ENCODE results near the gene UBE2E2. TPM values are rescaled to one million over a fixed set of nuclear protein-coding genes. Genes with fewer than 3 reads are reported as not detected.

UBE2E2 gene
- total RNA-seq, 1 donor from 2014 or later: 32.5 TPM

DNA sequence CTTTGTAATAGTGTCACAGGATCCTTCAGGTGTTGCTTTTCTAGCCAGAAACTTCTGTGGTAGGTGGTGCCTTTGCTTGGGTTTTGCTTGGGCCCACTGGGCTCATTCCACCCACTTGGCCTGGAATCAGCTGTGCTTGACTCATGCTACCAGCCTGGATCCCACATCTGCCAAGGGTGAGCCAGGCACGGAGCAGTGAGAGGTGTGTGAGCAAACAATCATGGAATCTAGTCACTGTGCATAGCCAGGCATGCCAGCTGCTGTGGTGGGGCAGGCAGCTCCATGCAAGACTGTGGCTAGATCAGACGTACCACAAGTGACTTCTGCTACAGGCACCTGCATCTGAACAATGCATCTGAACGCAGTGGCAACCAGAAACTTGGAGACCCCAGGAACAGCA is 275.9 kb downstream of the UBE2E2 start:
- TF ChIP-seq, protein P1, sequence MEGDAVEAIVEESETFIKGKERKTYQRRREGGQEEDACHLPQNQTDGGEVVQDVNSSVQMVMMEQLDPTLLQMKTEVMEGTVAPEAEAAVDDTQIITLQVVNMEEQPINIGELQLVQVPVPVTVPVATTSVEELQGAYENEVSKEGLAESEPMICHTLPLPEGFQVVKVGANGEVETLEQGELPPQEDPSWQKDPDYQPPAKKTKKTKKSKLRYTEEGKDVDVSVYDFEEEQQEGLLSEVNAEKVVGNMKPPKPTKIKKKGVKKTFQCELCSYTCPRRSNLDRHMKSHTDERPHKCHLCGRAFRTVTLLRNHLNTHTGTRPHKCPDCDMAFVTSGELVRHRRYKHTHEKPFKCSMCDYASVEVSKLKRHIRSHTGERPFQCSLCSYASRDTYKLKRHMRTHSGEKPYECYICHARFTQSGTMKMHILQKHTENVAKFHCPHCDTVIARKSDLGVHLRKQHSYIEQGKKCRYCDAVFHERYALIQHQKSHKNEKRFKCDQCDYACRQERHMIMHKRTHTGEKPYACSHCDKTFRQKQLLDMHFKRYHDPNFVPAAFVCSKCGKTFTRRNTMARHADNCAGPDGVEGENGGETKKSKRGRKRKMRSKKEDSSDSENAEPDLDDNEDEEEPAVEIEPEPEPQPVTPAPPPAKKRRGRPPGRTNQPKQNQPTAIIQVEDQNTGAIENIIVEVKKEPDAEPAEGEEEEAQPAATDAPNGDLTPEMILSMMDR (conservative IDR thresholded peaks at IDR 0.05; ENCODE audit: low read depth, low read length): no peak
- H3K4me3 ChIP-seq (ENCODE audit: low read depth, low read length): no peak overlapping the region
- no peak for DNase-seq (ENCODE audit: low read depth)

DNA sequence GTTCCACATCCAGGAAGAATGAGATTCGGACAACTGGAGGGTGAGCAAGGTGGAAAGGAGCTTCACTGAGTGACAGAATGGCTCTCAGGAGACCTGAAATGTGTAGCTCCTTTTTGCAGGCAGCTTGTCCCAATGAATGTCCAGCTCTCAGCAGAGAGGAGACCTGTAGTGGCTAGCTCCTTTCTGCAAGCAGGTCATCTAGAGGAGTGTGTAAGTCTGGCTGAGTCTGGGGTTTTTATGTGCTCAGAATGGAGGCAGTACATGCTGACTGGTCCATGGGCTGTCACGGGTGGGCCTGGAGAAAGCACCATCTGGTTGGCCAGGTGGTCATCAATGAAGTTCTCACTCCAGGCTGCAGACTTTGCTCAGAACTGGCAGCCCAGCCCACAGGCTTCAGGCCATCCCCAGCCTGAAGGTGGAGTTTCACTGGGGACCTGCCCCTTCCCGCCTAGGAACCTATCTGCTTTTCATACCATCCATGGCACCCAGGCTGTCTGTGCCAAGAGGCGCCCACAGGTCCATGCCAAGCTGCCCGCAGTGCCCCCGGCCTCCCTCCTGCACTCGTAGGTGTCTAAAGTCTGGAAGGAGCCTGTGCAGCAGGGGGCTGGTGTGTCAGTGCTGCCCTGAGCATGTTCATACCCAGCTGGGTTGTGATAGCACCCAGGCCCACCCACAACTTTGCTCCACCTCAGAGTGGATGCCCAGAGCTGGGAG is 276.6 kb downstream of the UBE2E2 start:
- H3K4me3 ChIP-seq (ENCODE audit: low read depth, low read length): no peak overlapping the region
- TF ChIP-seq, protein P1 (conservative IDR thresholded peaks at IDR 0.05; ENCODE audit: low read depth, low read length): no peak
- DNase-seq (ENCODE audit: low read depth): no peak

DNA sequence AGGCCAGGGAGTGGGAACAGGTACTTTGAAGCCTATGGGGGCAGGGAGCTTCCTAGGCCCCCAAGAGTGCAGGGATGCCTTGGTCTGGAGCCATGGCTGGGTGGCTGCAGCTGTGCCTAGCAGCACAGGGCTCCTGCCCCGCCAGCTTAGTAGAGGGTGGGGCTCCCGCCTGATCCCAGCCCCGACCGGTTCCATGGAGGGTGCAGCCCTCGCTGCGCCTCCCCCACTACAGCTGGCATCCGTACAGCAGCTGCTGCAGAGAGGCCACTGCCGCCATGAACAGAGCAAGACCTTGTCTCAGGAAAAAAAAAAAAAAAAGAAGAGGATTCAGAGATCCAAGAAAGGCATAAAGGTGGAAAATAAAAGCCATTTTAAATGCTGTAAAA is 277.2 kb downstream of the UBE2E2 start:
- DNase-seq (ENCODE audit: low read depth): no peak
- no peak overlapping the region for H3K4me3 ChIP-seq (ENCODE audit: low read depth, low read length)
- TF ChIP-seq, protein P1 (conservative IDR thresholded peaks at IDR 0.05; ENCODE audit: low read depth, low read length): no peak

DNA sequence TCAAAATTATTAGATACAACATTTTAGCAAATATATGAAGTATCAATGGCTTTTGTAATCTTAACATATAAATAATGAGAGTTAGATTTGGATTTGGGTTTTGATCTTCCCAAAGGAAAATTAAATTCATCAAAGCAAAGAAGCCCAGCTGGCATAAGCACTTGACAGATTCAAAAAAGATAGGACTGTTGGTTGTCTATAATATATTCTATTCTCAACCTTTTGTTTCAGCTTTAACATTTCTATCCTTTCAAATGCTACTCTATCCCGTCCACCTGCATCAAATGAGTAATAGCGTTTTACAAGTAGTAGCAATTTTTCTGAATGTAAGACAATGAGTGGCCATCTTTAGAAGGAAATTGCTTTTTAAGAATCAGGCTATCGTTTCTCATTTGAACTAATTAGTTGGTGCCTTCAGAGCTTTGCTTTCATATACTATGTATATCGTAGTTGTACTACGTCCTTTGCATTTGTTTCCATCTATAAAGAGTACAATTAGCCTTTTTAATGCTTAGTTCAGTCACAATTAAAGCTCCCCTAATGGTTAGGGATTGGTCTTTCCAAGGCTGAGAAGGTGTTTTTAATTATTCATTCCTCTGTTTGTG is 278.0 kb downstream of the UBE2E2 start:
- H3K4me3 ChIP-seq (ENCODE audit: low read depth, low read length): no peak overlapping the region
- TF ChIP-seq, protein P1 (conservative IDR thresholded peaks at IDR 0.05; ENCODE audit: low read depth, low read length): no peak
- DNase-seq (ENCODE audit: low read depth): no peak

DNA sequence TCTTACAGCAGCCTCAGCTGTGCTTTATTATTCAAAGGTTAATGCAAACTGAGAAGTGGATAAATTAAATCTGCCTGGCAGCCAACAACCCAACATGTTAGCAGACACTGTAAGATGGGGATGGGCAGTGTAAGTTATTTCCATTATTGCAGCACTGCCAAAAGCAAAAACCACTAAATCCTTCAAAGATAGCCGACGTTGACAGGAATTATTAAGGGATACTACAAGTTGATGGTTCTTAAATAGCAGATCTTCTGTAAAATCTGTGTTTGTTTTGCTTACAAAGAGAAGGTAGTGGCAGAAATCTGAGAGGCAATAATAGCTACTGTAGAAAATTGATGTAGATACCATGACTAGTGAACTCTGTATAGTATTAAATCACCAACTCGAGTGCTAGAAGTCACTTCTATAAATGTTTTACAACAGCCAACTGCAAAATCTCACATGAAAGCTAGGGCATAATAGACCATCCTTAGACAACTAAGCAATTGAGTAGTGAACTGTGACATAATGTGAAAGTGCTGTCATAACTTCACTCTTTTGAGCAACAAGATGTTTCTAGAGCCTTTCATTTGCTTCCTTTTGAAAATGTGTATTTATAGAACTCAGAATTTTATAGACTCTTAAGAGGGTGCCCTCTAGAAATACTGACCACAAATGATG is 278.6 kb downstream of the UBE2E2 start:
- TF ChIP-seq, protein P1 (conservative IDR thresholded peaks at IDR 0.05; ENCODE audit: low read depth, low read length): no peak
- no peak overlapping the region for H3K4me3 ChIP-seq (ENCODE audit: low read depth, low read length)
- DNase-seq (ENCODE audit: low read depth): peak; percentile 19

DNA sequence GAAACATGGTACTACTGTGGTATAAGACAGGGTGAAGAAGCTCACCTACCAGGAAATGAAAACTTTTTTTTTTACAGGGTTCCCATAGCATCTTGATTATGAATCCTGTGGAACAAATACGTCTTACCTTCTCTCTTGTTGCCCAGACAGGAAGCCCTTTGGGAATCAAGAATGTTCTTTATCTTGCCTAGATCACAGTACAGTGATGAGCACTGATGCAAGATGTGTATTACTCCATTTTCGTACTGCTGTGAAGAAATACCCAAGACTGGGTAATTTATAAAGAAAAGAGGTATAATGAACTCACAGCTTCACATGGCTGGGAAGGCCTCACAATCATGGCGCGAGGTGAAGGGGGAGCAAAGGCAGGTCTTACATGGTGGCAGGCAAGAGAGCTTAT is 281.3 kb downstream of the UBE2E2 start:
- TF ChIP-seq, protein P1 (conservative IDR thresholded peaks at IDR 0.05; ENCODE audit: low read depth, low read length): no peak
- DNase-seq (ENCODE audit: low read depth): no peak
- no peak overlapping the region for H3K4me3 ChIP-seq (ENCODE audit: low read depth, low read length)

Measured in epithelial cell of proximal tubule (primary cell).